GM18870 (cell line): ENCODE results near the gene BBOF1.
"Not testable (repeated sequence)": the region's sequence is repeated elsewhere in the genome, so short reads cannot be mapped to it uniquely, and the experiment has no call there.

Experiments used
- ATAC-seq: cut with Tn5 transposase; IDR thresholded peaks from one replicate; pipeline ENCODE4 v1.9.1; 2021; ENCODE audit warnings: moderate library complexity; ENCODE audit not compliant: unreplicated experiment

BBOF1 gene

DNA sequence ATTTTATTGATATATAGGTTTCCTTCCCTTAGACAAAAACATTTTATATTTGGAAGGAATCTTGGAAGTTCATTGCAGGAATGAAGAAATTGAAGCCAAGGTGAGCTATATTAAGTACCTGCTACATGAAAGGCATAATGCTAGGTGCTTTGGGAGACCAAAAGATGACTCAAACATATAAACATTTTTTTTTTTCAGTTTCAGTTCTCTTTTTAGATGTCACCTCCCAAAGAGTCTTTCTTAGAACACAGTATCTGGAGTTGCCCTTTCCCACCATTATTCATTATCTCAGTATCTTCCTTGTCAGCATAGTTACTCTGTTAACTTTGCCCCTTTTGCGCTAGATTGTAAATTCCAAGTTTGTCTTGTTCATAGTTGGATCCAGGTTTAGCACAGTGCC lies 66.7 kb downstream of the BBOF1 start:
- no peak for ATAC-seq

DNA sequence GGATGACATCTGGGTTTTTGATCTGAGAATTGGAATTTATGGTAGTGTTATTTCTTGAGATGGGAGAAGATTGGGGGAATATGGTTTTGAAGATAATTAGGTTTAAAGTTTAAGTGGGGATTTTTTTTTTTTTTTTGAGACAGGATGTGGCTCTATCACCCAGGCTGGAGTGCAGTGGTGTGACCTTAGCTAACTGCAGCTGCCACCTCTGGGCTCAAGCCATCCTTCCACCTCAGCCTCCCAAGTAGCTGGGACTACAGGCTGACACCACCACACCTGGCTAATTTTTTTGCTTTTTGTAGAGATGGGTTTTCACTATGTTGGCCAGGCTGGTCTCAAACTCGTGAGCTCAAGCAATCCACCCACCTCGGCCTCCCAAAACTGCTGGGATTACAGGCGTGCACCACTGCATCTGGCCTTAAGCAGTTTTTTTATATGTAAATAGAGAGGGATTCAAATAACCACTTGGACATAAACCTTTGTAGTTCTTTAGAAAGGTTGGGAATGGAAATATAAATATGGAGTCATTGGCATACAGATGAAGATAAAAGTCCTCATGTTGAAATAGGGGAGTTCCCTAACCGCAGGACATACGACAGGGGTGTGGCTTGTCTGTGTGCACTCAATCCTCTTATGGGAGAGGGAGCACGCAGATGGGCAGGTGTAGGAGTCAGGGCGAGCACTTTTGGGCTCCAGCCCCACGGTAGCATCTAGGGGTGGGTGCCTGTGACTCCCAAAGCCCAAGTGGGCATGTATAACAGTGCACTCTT lies 70.3 kb downstream of the BBOF1 start:
- no peak for ATAC-seq

- no peak for ATAC-seq
Observed at GRCh38 chr14:74105381-74105780, 86.2 kb downstream of the BBOF1 start.

DNA sequence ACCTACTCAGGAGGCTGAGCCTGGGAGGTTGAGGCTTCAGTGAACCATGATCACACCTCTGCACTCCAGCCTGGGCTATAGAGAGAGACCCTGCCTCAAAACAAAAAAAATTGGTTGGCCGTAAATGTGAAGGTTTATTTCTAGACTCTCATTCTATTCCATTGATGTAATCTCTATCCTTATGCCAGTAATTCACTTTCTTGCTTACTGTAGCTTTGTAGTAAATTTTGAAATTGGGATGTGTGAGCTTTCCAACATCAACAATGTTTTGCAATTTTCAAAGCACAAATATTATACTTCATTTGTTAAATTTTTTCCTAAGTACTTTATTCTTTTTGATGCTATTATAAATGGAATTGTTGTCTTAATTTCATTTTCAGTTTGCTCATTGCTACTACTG lies 90.2 kb downstream of the BBOF1 start:
- no peak for ATAC-seq

DNA sequence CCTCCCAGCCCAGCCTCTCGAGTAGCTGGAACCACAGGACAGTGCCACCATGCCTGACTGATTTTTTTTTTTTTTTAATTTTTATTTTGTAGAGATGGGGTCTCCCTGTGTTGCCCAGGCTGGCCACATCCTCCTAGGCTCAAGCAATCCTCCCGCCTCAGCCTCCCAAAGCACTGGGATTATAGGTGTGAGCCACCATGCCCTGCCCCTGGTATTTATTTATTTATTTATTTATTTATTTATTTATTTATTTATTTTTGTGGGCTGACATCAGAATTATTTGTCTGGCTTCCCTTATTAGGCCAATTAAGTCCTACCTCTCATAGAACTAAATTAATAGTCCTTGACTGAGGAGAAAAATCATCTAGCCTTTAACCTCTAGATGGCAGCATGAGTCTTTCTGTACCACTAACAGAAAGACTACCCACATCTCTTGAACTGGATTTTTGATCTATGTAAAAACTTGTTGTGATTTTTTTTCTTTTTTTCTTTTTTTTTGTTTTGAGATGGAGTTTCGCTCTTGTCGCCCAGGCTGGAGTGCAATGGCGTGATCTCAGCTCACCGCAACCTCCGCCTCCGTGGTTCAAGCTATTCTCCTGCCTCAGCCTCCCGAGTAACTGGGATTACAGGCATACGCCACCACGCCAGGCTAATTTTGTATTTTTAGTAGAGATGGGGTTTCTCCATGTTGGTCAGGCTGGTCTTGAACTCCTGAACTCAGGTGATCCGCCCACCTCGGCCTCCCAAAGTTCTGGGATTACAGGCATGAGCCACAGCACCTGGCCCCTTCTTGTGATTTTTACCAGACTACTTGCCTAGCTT lies 92.5 kb downstream of the BBOF1 start:
- ATAC-seq, result not testable (repeated sequence)
